ENCODE results near the gene SPEM3. TPM values are rescaled to one million over a fixed set of nuclear protein-coding genes. Genes with fewer than 3 reads are reported as not detected.

The SPEM3 gene
- total and polyA plus RNA-seq, 2 of the 13 experiments (the other 11 are each of a cell fraction or from before 2014, with no cell fraction given): not detected

- no peak for TF ChIP-seq ZNF513 (CRISPR knock-in tag; conservative IDR thresholded peaks at IDR 0.05)
- TF ChIP-seq LCORL (IDR thresholded peaks at IDR 0.05): no peak
- TF ChIP-seq LCORL (CRISPR knock-in tag; IDR thresholded peaks at IDR 0.05): no peak; the same call in 1 of the 2 replicates
- TF ChIP-seq ZNF790 (CRISPR knock-in tag; IDR thresholded peaks at IDR 0.05; ENCODE audit: borderline replicate concordance): no peak
- peak; percentile 52; the same call in 1 of the 2 replicates for TF ChIP-seq ARID4A (CRISPR knock-in tag; IDR thresholded peaks at IDR 0.05; ENCODE audit: borderline replicate concordance)
- TF ChIP-seq ELF4 (CRISPR knock-in tag; IDR thresholded peaks at IDR 0.05; ENCODE audit: borderline replicate concordance): no peak
- no peak for TF ChIP-seq ZFP36L2 (CRISPR knock-in tag; IDR thresholded peaks at IDR 0.05)
- no peak for TF ChIP-seq ELF1 (CRISPR knock-in tag; IDR thresholded peaks at IDR 0.05)
- TF ChIP-seq HMGA1 (CRISPR knock-in tag; conservative IDR thresholded peaks at IDR 0.05): no peak
- TF ChIP-seq ZFX (CRISPR knock-in tag; IDR thresholded peaks at IDR 0.05; ENCODE audit: low read depth): peak; percentile 13; the same call in 1 of the 2 replicates
- TF ChIP-seq TEAD2 (CRISPR knock-in tag; IDR thresholded peaks at IDR 0.05): no peak
- no peak for TF ChIP-seq ZNF615 (CRISPR knock-in tag; IDR thresholded peaks at IDR 0.05; ENCODE audit: borderline replicate concordance)
- 0 out of 2 replicates have a peak, but pooled peaks have one; percentile 19 for TF ChIP-seq PCBP1 (IDR thresholded peaks at IDR 0.05; ENCODE audit: borderline replicate concordance, low read depth, low read length)
- no peak for TF ChIP-seq SKIL (CRISPR knock-in tag; IDR thresholded peaks at IDR 0.05; ENCODE audit: borderline replicate concordance)
- no peak for TF ChIP-seq ZNF460 (CRISPR knock-in tag; IDR thresholded peaks at IDR 0.05; ENCODE audit: borderline replicate concordance)
- no peak for TF ChIP-seq ZNF382 (CRISPR knock-in tag; IDR thresholded peaks at IDR 0.05; ENCODE audit: borderline replicate concordance)
- TF ChIP-seq FOXC1 (CRISPR knock-in tag; IDR thresholded peaks at IDR 0.05; ENCODE audit: borderline replicate concordance): 0 out of 2 replicates have a peak, but pooled peaks have one; percentile 9
- no peak for TF ChIP-seq HHEX (CRISPR knock-in tag; IDR thresholded peaks at IDR 0.05)
- no peak for TF ChIP-seq ZNF639 (CRISPR knock-in tag; conservative IDR thresholded peaks at IDR 0.05)
- TF ChIP-seq ZNF256 (CRISPR knock-in tag; conservative IDR thresholded peaks at IDR 0.05): no peak
- no peak for TF ChIP-seq CEBPG (CRISPR knock-in tag; IDR thresholded peaks at IDR 0.05)
Observed at GRCh38 chr17:7435676-7436555, 7.3 kb downstream of the SPEM3 start (continued).

All from HepG2 (cell line).